Medulla oblongata (tissue), 1 donor: ENCODE measurements around the gene KRTAP10-9.
"Not testable (repeated sequence)": the region's sequence is repeated elsewhere in the genome, so short reads cannot be mapped to it uniquely, and the experiment has no call there.

Source experiments
- DNase-seq: peaks from one replicate; pipeline ENCODE4 v3.0.0-alpha.2; 2015; ENCODE audit errors: extremely low spot score

Gene KRTAP10-9

DNA sequence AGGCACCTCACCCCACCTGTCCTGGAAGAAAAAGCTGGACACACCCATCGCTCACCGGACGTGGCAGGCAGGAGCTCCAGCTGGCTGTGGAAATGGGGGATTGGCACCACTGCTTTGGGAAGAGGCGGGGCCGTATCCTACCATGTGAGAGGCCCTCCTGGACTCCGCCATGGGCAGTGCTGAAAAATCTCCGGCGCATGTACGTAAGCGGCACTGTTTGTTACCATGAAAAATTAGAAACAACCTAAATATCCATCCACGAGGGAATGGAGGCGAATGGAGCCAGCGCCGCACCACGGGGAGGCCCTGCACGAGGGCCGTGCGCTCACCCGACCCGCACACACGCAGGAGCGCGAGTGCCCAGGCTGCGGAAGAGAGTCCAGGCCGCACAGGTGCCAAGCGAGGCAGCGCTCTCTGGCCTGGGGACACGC, 11.9 kb upstream of the KRTAP10-9 start:
- DNase-seq: no peak

GRCh38 chr21:44615466-44615865, 11.4 kb upstream of the KRTAP10-9 start:
- DNase-seq: no peak

GRCh38 chr21:44615911-44616590, 10.8 kb upstream of the KRTAP10-9 start:
- no peak for DNase-seq

- no peak for DNase-seq
Measured at GRCh38 chr21:44616591-44616926, 10.3 kb upstream of the KRTAP10-9 start.

GRCh38 chr21:44617071-44617501, 9.8 kb upstream of the KRTAP10-9 start:
- no peak for DNase-seq

GRCh38 chr21:44618504-44618903, 8.4 kb upstream of the KRTAP10-9 start:
- DNase-seq: peak; percentile 11

GRCh38 chr21:44618909-44619308, 8.0 kb upstream of the KRTAP10-9 start:
- DNase-seq: no peak

GRCh38 chr21:44619886-44620285, 7.0 kb upstream of the KRTAP10-9 start:
- DNase-seq: no peak

DNA sequence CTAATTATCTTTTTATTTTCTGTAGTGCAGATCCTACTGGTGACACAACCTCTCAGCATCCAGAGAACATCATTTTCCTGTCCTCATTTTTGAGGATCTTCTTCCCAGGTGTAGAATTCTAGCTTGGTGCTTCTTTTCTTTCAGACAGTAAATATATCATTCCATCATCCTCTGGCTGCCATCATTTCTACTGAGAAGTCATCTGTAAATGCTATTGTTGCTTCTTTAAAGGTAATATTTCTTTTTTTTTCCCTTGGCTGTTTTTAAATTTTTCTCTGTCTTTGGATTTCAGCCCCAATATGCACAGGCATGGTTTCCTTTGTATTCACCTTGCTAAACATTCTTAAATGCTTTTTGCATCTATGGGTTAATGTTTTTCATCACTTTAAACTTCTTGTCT, 3.3 kb upstream of the KRTAP10-9 start:
- DNase-seq: no peak

- no peak for DNase-seq
Measured at GRCh38 chr21:44625756-44626155, 1.1 kb upstream of the KRTAP10-9 start.

GRCh38 chr21:44626262-44626661, 631 bp upstream of the KRTAP10-9 start:
- no peak for DNase-seq

DNA sequence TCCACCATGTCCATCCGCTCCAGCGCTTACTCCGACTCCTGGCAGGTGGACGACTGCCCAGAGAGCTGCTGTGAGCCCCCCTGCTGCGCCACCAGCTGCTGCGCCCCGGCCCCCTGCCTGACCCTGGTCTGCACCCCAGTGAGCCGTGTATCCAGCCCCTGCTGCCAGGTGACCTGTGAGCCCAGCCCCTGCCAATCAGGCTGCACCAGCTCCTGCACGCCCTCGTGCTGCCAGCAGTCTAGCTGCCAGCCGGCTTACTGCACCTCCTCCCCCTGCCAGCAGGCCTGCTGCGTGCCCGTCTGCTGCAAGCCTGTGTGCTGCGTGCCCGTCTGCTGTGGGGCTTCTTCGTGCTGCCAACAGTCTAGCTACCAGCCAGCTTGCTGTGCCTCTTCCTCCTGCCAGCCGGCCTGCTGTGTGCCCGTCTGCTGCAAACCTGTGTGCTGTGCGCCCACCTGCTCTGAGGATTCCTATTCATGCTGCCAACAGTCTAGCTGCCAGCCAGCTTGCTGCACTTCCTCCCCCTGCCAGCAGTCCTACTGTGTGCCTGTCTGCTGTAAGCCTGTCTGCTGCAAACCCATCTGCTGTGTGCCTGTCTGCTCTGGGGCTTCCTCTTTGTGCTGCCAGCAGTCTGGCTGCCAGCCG, 409 bp downstream of the KRTAP10-9 start:
- not testable (repeated sequence) for DNase-seq

- not testable (repeated sequence) for DNase-seq
Measured at GRCh38 chr21:44627831-44628233, 939 bp downstream of the KRTAP10-9 start.

DNA sequence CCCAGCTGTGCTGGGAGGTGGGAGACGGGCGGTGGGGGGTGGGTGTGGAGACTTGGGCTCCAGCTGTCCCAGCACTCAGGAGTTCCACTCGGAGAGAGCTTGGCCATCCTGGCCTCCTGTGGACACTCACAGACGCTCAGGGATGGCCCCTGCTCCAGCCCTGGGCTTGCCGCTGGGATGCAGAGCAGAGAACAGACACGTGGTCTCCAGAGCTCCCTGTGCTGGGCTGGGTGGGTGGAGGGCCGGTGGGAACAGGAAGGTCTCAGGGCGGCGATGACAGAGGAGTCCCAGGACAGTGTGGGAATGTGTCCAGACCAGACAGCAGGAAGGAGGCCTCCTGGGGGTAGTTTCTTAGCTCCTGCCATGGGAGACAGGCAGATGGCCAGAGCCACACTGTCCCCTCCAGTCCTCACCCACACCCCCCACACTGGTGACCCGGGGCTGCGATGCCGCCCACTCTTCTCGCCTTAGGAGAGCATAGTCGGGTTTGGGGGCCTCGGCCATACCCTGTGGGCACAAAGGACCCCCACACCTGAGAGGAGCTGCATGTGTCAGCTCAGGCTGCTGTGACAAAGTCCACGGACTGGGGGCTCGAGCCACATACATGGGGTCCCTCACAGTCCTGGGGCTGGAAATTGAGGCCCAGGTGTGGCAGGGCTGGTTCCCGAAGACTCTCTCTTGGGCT, 2.0 kb downstream of the KRTAP10-9 start:
- DNase-seq: no peak

DNA sequence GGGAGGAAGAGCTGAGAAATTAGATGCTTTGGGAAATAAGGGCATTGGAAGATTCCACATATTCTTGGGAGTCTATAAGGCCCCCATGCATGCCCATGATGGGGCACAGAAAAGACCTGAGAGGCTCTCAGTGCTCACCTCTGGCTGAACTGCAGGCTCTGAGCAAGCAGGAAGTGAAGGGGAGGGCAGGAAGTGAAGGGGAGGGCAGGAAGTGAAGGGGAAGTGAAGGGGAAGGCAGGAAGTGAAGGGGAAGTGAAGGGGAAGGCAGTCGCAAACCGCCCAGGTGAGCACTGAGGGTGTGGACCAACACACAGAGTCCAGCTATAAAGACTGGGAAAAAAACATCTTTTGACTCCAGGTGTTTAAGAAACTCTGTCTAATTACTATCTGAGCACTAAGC, 3.5 kb downstream of the KRTAP10-9 start:
- DNase-seq: no peak

- DNase-seq: no peak
Measured at GRCh38 chr21:44632067-44632466, 5.2 kb downstream of the KRTAP10-9 start.

- DNase-seq: no peak
Measured at GRCh38 chr21:44636209-44637017, 9.5 kb downstream of the KRTAP10-9 start.

- no peak for DNase-seq
Measured at GRCh38 chr21:44637018-44637850, 10.3 kb downstream of the KRTAP10-9 start, which contains the start of gene KRTAP10-10. Gene KRTAP10-10, plus strand, starts transcription at chr21:44637356. Its CDS starts 62 bp downstream, at chr21:44637418.

- DNase-seq: not testable (repeated sequence)
Measured at GRCh38 chr21:44637851-44638348, 11.0 kb downstream of the KRTAP10-9 start.

DNA sequence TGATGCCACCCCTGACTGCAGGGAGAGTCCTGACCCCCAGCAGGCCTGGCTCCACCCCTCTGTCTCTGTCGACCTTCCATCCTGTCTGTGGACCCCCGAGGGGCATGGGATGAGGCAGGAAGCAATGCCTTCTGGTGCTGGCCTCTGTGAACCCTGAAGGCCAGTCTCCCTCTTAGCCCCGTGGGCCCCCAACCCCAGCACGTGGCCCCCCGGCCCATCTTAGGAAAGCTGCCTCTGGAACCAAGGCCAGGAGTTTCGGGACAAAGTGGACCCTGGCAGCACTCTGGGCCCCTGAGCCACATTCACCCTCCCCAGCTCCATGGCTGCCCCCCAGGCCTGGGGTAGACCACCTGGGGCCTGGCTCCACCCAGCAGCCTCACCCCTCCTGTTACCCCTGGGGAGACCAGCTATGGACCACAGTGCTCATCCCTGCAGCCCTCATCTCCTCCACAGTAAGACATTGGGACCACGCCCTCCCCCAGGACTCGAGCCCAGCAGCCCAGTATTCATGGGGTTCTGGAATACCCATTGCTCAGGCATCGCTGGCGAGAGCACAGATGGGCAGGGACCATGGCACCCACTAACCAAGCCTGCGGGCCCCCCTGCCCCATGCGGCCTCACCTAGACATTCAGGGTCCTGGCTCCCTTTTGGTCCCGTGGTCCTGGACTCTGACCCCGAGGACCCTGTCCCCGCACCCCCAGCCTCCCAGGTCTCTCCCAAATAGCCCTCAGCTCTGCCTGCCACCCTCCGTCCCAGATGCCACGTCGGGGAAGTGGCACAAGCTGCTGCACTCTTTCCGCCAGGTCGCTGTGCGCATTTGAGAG, 11.8 kb downstream of the KRTAP10-9 start:
- not testable (repeated sequence) for DNase-seq
